ENCODE results near the gene IFITM2. TPM values are rescaled to one million over a fixed set of nuclear protein-coding genes. Genes with fewer than 3 reads are reported as not detected.
A peak's percentile ranks its signal among the peaks of the same experiment; 100 is the strongest.
"Not testable (repeated sequence)": the region's sequence is repeated elsewhere in the genome, so short reads cannot be mapped to it uniquely, and the experiment has no call there.

The IFITM2 gene
- polyA plus RNA-seq, 1 donor (not counting 4 experiments of a cell fraction or from before 2014, with no cell fraction given): 83.0 TPM

DNA sequence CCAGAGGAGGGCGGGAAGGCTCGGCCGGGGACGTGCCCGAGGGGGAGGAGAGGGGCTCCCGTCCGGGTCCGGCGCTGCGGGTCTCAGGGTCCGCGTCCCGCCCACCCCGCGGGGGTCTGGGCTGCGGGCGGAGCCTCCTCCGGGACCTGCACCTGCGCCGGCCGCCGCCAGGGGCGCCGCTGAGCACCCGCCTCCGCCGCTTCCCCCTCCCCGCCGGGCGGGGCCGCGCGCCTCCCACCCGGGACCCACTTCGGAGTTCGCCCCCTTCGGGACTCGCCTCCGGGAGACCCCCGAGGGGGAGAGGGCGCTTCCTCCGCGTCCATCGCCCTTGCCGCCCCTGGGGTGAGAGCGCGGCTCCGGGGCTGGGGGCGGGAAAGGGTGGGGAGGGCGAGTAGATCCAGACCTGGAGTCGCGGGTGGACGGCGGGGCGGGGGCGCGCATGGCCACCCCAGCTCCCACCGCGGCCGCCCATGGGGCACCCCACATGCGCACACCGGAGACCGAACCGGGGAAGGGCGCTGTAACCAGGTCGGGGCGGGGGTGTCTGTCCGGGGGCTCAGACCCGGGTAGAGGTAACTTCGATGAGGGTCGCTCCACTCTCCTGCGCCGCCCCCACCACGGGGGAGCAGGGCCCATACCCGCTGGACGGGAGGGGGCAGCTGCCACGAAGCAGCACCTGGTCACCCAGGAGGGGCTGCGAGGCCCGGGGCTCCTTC is 10.9 kb downstream of the IFITM2 start:
- H3K9ac ChIP-seq (ENCODE audit: control insufficient read depth, extremely low read depth, insufficient read depth, low read length): peak overlapping the region; percentile 89
- H3K27ac ChIP-seq (ENCODE audit: control insufficient read depth, insufficient read depth, low read length); H3K9me3 ChIP-seq (ENCODE audit: control insufficient read depth, low read depth, low read length); H3K9me1 ChIP-seq (ENCODE audit: control insufficient read depth, extremely low read depth, insufficient read depth, low read length); H3K36me3 ChIP-seq (ENCODE audit: control insufficient read depth in 2 of 2, extremely low read depth in 1 of 2, insufficient read depth in 2 of 2, low read length in 2 of 2); FAIRE-seq; DNase-seq (ENCODE audit: low read depth, low spot score); H4K20me1 ChIP-seq (ENCODE audit: control insufficient read depth, extremely low read depth, insufficient read depth, low read length); dilution Hi-C loops (cut with MboI; ENCODE audit: extremely low pct_ligation_motif_present, low sequenced_read_pairs); H2AFZ ChIP-seq (ENCODE audit: control insufficient read depth, low read length): not testable (repeated sequence)
- H3K79me2 ChIP-seq (ENCODE audit: control insufficient read depth, insufficient read depth, low read length): peaks cover 27% of the 10 kb centered on the region
- H3K4me1 ChIP-seq (ENCODE audit: control insufficient read depth, extremely low read depth, insufficient read depth, low read length): peaks cover 25% of the 10 kb centered on the region
- H3K4me2 ChIP-seq (ENCODE audit: control insufficient read depth, extremely low read depth, insufficient read depth, low read depth, low read length): peak overlapping the region; percentile 90
- peak overlapping the region in 1 of 3 experiments; percentile 68 for H3K4me3 ChIP-seq (ENCODE audit: control insufficient read depth in 2 of 3, extremely low read depth in 1 of 3, insufficient read depth in 2 of 3, low read depth in 1 of 3, low read length in 3 of 3)
- peaks cover 30% of the 10 kb centered on the region for H3K27me3 ChIP-seq (ENCODE audit: control insufficient read depth, extremely low read depth, insufficient read depth, low read length)

DNA sequence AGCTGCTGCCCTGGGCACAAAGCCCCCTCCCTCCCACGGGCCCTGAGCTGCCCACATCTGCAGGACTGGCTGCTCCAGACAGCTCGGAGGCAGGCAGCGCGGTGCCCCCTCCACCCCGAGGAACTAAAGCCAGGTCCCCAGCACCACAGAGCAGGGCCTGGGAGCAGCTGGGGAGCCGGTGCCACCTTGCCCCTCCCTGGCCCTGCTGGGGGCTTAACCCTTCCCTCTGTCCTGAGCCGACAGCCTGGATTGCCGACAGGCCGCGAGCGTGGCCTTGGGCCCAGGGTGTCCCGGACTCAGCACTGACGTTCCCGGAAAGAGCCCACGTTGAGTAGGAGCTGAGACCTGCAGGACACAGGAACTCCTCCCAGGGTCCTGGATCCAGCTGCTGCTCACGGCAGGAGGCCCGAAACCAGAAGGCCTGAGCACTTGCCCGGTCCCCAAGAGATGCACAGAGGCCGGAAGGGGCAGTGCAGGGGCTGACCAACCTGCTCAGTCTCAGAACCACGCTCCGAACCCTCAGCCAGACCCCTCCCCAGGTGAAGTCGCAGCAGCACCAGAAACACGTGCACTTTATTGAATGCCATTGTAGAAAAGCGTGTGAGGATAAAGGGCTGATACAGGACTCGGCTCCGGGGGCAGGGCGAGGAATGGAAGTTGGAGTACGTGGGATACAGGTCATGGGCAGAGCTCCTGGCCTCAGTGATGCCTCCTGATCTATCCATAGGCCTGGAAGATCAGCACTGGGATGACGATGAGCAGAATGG is 11.7 kb downstream of the IFITM2 start:
- H3K9me3 ChIP-seq (ENCODE audit: control insufficient read depth, low read depth, low read length); dilution Hi-C loops (cut with MboI; ENCODE audit: extremely low pct_ligation_motif_present, low sequenced_read_pairs): not testable (repeated sequence)

DNA sequence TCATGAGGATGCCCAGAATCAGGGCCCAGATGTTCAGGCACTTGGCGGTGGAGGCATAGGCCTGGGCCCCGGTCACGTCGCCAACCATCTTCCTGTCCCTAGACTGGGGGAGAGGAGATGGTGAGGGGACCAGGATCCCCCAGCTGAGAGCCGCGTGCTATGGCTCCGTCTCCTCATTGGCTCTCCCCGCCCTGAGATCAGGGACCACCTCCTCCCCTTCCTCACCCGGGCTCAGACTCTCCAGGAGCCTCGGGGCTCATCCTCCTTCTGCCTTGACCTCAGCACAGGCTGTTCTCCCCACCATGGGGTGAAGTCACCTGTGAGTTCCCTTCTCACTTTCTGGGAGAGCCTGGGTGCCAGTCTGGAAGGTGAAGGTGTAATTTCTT is 12.3 kb downstream of the IFITM2 start:
- H3K27me3 ChIP-seq (ENCODE audit: control insufficient read depth, extremely low read depth, insufficient read depth, low read length): peaks cover 28% of the 10 kb centered on the region
- H2AFZ ChIP-seq (ENCODE audit: control insufficient read depth, low read length); FAIRE-seq; DNase-seq (ENCODE audit: low read depth, low spot score); dilution Hi-C loops (cut with MboI; ENCODE audit: extremely low pct_ligation_motif_present, low sequenced_read_pairs); H3K9me1 ChIP-seq (ENCODE audit: control insufficient read depth, extremely low read depth, insufficient read depth, low read length); H3K36me3 ChIP-seq (ENCODE audit: control insufficient read depth in 2 of 2, extremely low read depth in 1 of 2, insufficient read depth in 2 of 2, low read length in 2 of 2); H4K20me1 ChIP-seq (ENCODE audit: control insufficient read depth, extremely low read depth, insufficient read depth, low read length); H3K9me3 ChIP-seq (ENCODE audit: control insufficient read depth, low read depth, low read length): not testable (repeated sequence)
- peaks cover 21% of the 10 kb centered on the region for H3K79me2 ChIP-seq (ENCODE audit: control insufficient read depth, insufficient read depth, low read length)
- peak overlapping the region; percentile 89 for H3K9ac ChIP-seq (ENCODE audit: control insufficient read depth, extremely low read depth, insufficient read depth, low read length)
- H3K27ac ChIP-seq (ENCODE audit: control insufficient read depth, insufficient read depth, low read length): peak overlapping the region; percentile 40
- peak overlapping the region; percentile 68 to 77 (median 71) for H3K4me3 ChIP-seq (ENCODE audit: control insufficient read depth in 2 of 3, extremely low read depth in 1 of 3, insufficient read depth in 2 of 3, low read depth in 1 of 3, low read length in 3 of 3)
- H3K4me2 ChIP-seq (ENCODE audit: control insufficient read depth, extremely low read depth, insufficient read depth, low read depth, low read length): peak overlapping the region; percentile 90
- peaks cover 18% of the 10 kb centered on the region for H3K4me1 ChIP-seq (ENCODE audit: control insufficient read depth, extremely low read depth, insufficient read depth, low read length)

More for the DNA sequence above, 11.7 kb downstream of the IFITM2 start:
- Histone ChIP-seq H3K27ac (ENCODE audit: control insufficient read depth, insufficient read depth, low read length) (peak overlapping the region; percentile 40), H3K4me2 (ENCODE audit: control insufficient read depth, extremely low read depth, insufficient read depth, low read depth, low read length) (peak overlapping the region; percentile 90), H3K27me3 (ENCODE audit: control insufficient read depth, extremely low read depth, insufficient read depth, low read length) (peaks cover 30% of the 10 kb centered on the region), H3K4me1 (ENCODE audit: control insufficient read depth, extremely low read depth, insufficient read depth, low read length) (peaks cover 18% of the 10 kb centered on the region), H3K79me2 (ENCODE audit: control insufficient read depth, insufficient read depth, low read length) (peaks cover 23% of the 10 kb centered on the region), H3K4me3 (ENCODE audit: control insufficient read depth in 2 of 3, extremely low read depth in 1 of 3, insufficient read depth in 2 of 3, low read depth in 1 of 3, low read length in 3 of 3) (peak overlapping the region; percentile 68 to 77 (median 70)), H3K9ac (ENCODE audit: control insufficient read depth, extremely low read depth, insufficient read depth, low read length) (peak overlapping the region; percentile 89)
- not testable (repeated sequence) for H3K9me1 ChIP-seq (ENCODE audit: control insufficient read depth, extremely low read depth, insufficient read depth, low read length); H3K36me3 ChIP-seq (ENCODE audit: control insufficient read depth in 2 of 2, extremely low read depth in 1 of 2, insufficient read depth in 2 of 2, low read length in 2 of 2); DNase-seq (ENCODE audit: low read depth, low spot score); H4K20me1 ChIP-seq (ENCODE audit: control insufficient read depth, extremely low read depth, insufficient read depth, low read length); H2AFZ ChIP-seq (ENCODE audit: control insufficient read depth, low read length); FAIRE-seq
